Transverse colon (tissue), 4 donors: Measurements from ENCODE around the gene AK3. TPM values are rescaled to one million over a fixed set of nuclear protein-coding genes. Genes with fewer than 3 reads are reported as not detected.

Source experiments
- DNase-seq: peaks from one replicate; pipeline ENCODE4 v3.0.0-alpha.2; 2019
- H3K27ac ChIP-seq, 4 donors: fragments of 200-600 bp; sonication (generic); 2 replicates each; pipeline ENCODE4 v1.5.1; 2016 to 2018; ENCODE audit warnings: inconsistent platforms in 4 of 4
- H3K27me3 ChIP-seq: fragments of 200-600 bp; sonication (generic); 2 replicates; pipeline ENCODE4 v1.5.1; 2017; ENCODE audit warnings: inconsistent platforms
- H3K36me3 ChIP-seq, 4 donors: fragments of 200-600 bp; sonication (generic); 2 replicates each; pipeline ENCODE4 v1.5.1; 2017 to 2019; ENCODE audit warnings: inconsistent platforms in 4 of 4
- H3K4me1 ChIP-seq, 4 donors: fragments of 200-600 bp; sonication (generic); 2 replicates each; pipeline ENCODE4 v1.5.1; 2017 to 2020; ENCODE audit warnings: inconsistent platforms in 4 of 4
- H3K4me3 ChIP-seq, 4 donors: fragments of 200-600 bp; sonication (generic); 1 replicate in 1 of 4; 2 replicates in 3 of 4; pipeline versions ENCODE4 v1.5.1 to v1.6.1; 2017 to 2019; ENCODE audit warnings: inconsistent platforms in 4 of 4
- H3K9me3 ChIP-seq, 2 donors: fragments of 200-600 bp; sonication (generic); 2 replicates each; pipeline ENCODE4 v1.5.1; 2017 to 2019; ENCODE audit warnings: inconsistent platforms in 2 of 2
- EP300 ChIP-seq: sonication (generic); formaldehyde crosslinking; IDR thresholded peaks from one replicate; pipeline ENCODE4 v1.6.1; 2017; ENCODE audit warnings: antibody characterized with exemption, low read depth
- POLR2A ChIP-seq: fragments of 450-650 bp; IDR thresholded peaks from one replicate; pipeline ENCODE4 v1.6.1; 2016; ENCODE audit warnings: antibody characterized with exemption, mild to moderate bottlenecking, moderate library complexity
- POLR2AphosphoS5 ChIP-seq, 3 donors: sonication (generic); formaldehyde crosslinking; IDR thresholded peaks; one replicate each; pipeline ENCODE4 v1.6.1; 2016; ENCODE audit warnings: antibody characterized with exemption in 3 of 3
- WGBS, 2 donors: methylation state at CpG; one replicate each; pipeline ENCODE4 v1.1.5; 2018; ENCODE audit warnings: low coverage in 1 of 2; 5-methylcytosine and 5-hydroxymethylcytosine counted together
- in situ Hi-C, 4 donors: fragments of 200-750 bp; cut with MboI; loops; one replicate each; pipeline versions ENCODE4 v1.15.0 to v1.15.1; 2017; ENCODE audit warnings: low sequenced_read_pairs in 3 of 4, low pct_ligation_motif_present in 1 of 4, low pct_unique_long_range_greater_than_20kb in 1 of 4
- intact Hi-C: fragments of 100-400 bp; cut with DNase I; formaldehyde crosslinking; loops from one replicate; pipeline ENCODE4 v1.15.1; 2023; ENCODE audit warnings: low total_unique reads
- total RNA-seq, 4 donors: library from RNA; depleted of rRNA; stranded (reverse); fragments of >200 nt; gene quantifications; one replicate each; pipeline ENCODE4 v1.1.0, GENCODE V29; 2016
- TF ChIP-seq, protein P1 (sequence below), 5 experiments: fragments of 200-600 bp in 3 of 5; fragments of 450-650 bp in 2 of 5; sonication (generic) in 3 of 5; IDR thresholded peaks; 1 replicate in 2 of 5; 2 replicates in 3 of 5; pipeline ENCODE4 v1.5.1; 2016 to 2017; ENCODE audit warnings: antibody characterized with exemption in 5 of 5, inconsistent platforms in 3 of 5, mild to moderate bottlenecking in 2 of 5, moderate library complexity in 1 of 5

The AK3 gene
- total RNA-seq, 4 donors from 2014 or later = 25.9 to 121 (median 82.3) TPM

DNA sequence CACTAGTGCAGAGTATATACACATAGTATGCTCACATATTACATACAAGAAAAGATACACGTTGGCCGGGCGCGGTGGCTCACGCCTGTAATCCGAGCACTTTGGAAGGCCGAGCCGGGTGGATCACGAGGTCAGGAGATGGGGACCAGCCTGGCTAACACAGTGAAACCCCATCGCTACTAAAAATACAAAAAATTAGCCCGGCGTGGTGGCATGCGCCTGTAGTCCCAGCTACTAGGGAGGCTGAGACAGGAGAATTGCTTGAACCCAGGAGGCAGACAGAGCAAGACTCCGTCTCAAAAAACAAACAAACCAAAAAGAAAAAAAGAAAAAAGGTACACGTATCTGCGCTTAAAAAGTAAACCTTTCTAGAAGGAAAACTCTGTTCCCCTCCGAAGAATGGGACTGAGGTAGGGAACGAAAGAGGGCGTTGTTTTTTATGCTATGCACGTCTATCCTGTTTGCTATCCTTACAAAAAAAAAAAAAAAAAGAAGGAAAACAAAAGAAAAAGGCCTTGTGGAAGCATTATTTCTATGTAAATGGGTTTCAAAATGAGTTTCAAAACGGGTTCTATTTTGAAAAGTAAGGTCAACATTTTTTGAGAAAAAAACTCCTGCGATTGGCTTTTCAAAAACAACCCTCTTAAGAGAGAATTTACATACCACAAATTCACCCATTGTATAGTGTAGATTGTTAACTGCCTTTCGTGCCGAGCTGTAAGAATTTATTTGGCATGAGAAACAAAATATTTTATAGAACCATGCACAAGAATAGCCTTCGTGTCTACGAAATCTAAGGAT is 1.2 kb downstream of the AK3 start:
- peak overlapping the region; percentile 54 to 84 (median 81) for H3K4me3 ChIP-seq
- H3K36me3 ChIP-seq = no peaks in the 10 kb centered on the region
- H3K9me3 ChIP-seq = no peaks in the 10 kb centered on the region
- intact Hi-C loops = no loop called here
- WGBS, 2 donors = 28% methylated on average over 21 to 26 of the region's 26 CpGs
- no peaks in the 10 kb centered on the region for H3K27me3 ChIP-seq
- peak overlapping the region; percentile 93 to 98 (median 96) for H3K27ac ChIP-seq
- in situ Hi-C loops = loop anchor here in 2 of 4 donors (10.0 kb wide), 1 partner anchor 65 kb away; the partner anchor contains the start of gene CDC37L1 (in 2 of the 2)
- DNase-seq = peak; percentile 39
- peaks cover 18 to 33% (median 24%) of the 10 kb centered on the region in 4 donors for H3K4me1 ChIP-seq
- TF ChIP-seq POLR2A (no peak), POLR2AphosphoS5 (IDR thresholded peaks at IDR 0.05) (no peak), EP300 (no peak)
- TF ChIP-seq, protein P1, sequence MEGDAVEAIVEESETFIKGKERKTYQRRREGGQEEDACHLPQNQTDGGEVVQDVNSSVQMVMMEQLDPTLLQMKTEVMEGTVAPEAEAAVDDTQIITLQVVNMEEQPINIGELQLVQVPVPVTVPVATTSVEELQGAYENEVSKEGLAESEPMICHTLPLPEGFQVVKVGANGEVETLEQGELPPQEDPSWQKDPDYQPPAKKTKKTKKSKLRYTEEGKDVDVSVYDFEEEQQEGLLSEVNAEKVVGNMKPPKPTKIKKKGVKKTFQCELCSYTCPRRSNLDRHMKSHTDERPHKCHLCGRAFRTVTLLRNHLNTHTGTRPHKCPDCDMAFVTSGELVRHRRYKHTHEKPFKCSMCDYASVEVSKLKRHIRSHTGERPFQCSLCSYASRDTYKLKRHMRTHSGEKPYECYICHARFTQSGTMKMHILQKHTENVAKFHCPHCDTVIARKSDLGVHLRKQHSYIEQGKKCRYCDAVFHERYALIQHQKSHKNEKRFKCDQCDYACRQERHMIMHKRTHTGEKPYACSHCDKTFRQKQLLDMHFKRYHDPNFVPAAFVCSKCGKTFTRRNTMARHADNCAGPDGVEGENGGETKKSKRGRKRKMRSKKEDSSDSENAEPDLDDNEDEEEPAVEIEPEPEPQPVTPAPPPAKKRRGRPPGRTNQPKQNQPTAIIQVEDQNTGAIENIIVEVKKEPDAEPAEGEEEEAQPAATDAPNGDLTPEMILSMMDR (IDR thresholded peaks at IDR 0.05) = no peak

DNA sequence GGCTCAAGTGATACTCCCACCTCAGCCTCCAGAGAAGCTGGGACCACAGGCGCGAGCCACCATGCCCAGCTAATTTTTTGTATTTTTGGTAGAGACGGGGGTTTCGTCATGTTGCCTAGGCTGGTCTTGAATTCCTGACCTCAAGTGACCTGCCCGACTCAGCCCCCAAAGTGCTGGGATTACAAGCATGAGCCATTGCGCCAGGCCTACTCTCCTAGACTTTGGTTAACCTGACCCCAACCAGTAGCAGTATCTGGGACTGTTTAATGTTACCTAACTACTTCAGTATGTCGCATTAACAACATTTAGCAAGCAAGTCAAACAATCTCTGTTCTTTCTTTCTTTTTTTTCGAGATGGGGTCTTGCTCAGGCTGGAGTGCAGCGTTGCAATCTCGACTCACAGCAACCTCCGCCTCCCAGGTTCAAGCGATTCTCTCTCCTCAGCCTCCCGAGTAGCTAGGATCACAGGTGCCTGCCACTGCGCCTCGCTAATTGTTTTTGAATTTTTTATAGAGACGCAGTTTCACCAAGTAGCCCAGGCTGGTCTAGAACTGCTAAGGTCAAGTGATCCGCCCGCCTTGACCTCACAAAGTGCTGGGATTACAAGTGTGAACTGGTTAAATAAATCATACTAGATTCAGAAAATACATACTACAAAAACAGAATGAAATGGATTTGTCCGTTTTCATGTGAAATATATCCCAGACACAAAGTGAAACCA is 2.0 kb downstream of the AK3 start:
- H3K27ac ChIP-seq = peak overlapping the region; percentile 93 to 98 (median 96)
- no peaks in the 10 kb centered on the region for H3K9me3 ChIP-seq
- no peak for DNase-seq
- no peaks in the 10 kb centered on the region for H3K27me3 ChIP-seq
- H3K4me1 ChIP-seq = peaks cover 18 to 35% (median 24%) of the 10 kb centered on the region in 4 donors
- in situ Hi-C loops (no loop called here), intact Hi-C loops (no loop called here)
- WGBS, 2 donors = 60 to 64% methylated on average over 8 to 19 of the region's 19 CpGs
- H3K36me3 ChIP-seq = no peaks in the 10 kb centered on the region
- H3K4me3 ChIP-seq = peak overlapping the region; percentile 54 to 84 (median 81)
- TF ChIP-seq, protein P1 (IDR thresholded peaks at IDR 0.05) = no peak
- TF ChIP-seq POLR2A = no peak
- no peak for TF ChIP-seq POLR2AphosphoS5 (IDR thresholded peaks at IDR 0.05)
- TF ChIP-seq EP300 = no peak

DNA sequence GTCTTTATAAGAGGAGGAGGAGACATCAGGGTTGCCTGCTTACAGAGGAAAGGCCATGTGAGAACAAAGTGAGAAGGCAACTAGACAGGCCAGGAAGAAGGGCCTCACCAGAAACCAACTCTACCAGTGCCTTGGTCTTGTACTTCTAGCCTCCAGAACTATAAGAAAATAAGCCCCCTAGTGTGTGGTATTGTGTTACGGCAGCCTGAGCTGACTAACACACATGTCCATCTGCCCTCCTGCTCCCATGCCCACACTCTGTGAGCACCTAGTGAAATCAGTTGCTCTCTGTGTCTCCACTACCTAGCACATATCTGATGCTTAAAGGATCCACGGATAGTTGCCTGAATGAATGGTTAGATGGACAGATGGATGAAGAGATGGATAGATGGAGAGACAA is 6.9 kb downstream of the AK3 start:
- no peak for DNase-seq
- 100% methylated on average over 2 of the region's 2 CpGs; no CpG with 5 or more reads in 1 of the 2 donors for whole genome bisulfite sequencing, 2 donors
- no peaks in the 10 kb centered on the region for H3K9me3 ChIP-seq
- TF ChIP-seq, protein P1 (IDR thresholded peaks at IDR 0.05) = no peak
- TF ChIP-seq POLR2A (no peak), POLR2AphosphoS5 (IDR thresholded peaks at IDR 0.05) (no peak), EP300 (no peak)
- H3K4me1 ChIP-seq = peaks cover 9 to 25% (median 13%) of the 10 kb centered on the region in 4 donors
- H3K27ac ChIP-seq = no peak overlapping the region
- in situ Hi-C loops = no loop called here
- no peak overlapping the region for H3K4me3 ChIP-seq
- H3K27me3 ChIP-seq = no peaks in the 10 kb centered on the region
- intact Hi-C loops = no loop called here
- H3K36me3 ChIP-seq = no peaks in the 10 kb centered on the region

DNA sequence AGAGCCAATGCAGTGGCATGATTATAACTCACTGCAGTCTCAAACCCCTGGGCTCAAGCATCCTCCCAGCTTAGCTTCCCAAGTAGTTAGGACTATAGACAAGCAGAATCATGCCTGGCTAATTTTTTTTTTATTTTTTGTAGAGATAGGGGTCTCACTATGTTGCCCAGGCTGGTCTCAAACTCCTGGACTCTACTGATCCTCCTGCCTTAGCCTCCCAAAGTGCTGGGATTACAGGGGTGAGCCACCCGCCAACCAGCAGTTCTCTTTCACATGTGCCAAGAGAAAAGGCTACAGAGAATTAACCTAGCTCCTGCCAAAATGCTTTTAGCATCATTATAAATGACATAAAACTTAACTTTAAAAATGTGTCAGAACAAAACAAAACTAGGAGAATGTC is 8.1 kb downstream of the AK3 start:
- in situ Hi-C loops = no loop called here
- 94 to 100% methylated on average over 1 of the region's 1 CpG for WGBS, 2 donors
- no peak overlapping the region for H3K27ac ChIP-seq

More for the DNA sequence above, 8.1 kb downstream of the AK3 start:
- intact Hi-C loops = no loop called here
- Histone ChIP-seq H3K4me3 (no peak overlapping the region), H3K9me3 (no peaks in the 10 kb centered on the region), H3K36me3 (no peaks in the 10 kb centered on the region), H3K27me3 (no peaks in the 10 kb centered on the region), H3K4me1 (peaks cover 3 to 13% (median 3%) of the 10 kb centered on the region in 4 donors)
- no peak for TF ChIP-seq EP300
- DNase-seq = no peak
